Neuronal stem cell (in vitro differentiated cells): ENCODE measurements around the gene ZMYM3.
A peak's percentile ranks its signal among the peaks of the same experiment; 100 is the strongest.

Experiments used
- DNase-seq: peaks from one replicate; pipeline ENCODE4 v3.0.0-alpha.2; 2013; ENCODE audit warnings: low spot score
- H2AFZ ChIP-seq: one replicate; pipeline ENCODE4 v1.6.1; 2013; ENCODE audit warnings: mild to moderate bottlenecking, low read length, inconsistent platforms
- H2AK5ac ChIP-seq: 2 replicates; pipeline ENCODE4 v1.6.1; 2013; ENCODE audit warnings: low read depth, mild to moderate bottlenecking, inconsistent platforms, low read length, moderate library complexity, mixed read lengths
- H2BK120ac ChIP-seq: 2 replicates; pipeline ENCODE4 v1.6.1; 2013; ENCODE audit warnings: low read depth, mild to moderate bottlenecking, inconsistent platforms, low read length, moderate library complexity, mixed read lengths
- H2BK12ac ChIP-seq: one replicate; pipeline ENCODE4 v1.6.1; 2013; ENCODE audit warnings: low read length, inconsistent platforms
- H2BK15ac ChIP-seq: 2 replicates; pipeline ENCODE4 v1.6.1; 2013; ENCODE audit warnings: mild to moderate bottlenecking, low read length, inconsistent platforms, mixed read lengths
- H2BK5ac ChIP-seq: one replicate; pipeline ENCODE4 v1.6.1; 2013; ENCODE audit warnings: inconsistent platforms, mild to moderate bottlenecking, low read length, moderate library complexity
- H3K14ac ChIP-seq: one replicate; pipeline ENCODE4 v1.6.1; 2013; ENCODE audit warnings: low read length, inconsistent platforms
- H3K18ac ChIP-seq: 2 replicates; pipeline ENCODE4 v1.6.1; 2013; ENCODE audit warnings: low read length, inconsistent platforms
- H3K23ac ChIP-seq: 2 replicates; pipeline ENCODE4 v1.6.1; 2013; ENCODE audit warnings: low read depth, mild to moderate bottlenecking, mixed read lengths, low read length, inconsistent platforms; ENCODE audit not compliant: poor library complexity
- H3K27ac ChIP-seq: replicated peaks from 3 replicates; pipeline ENCODE4 v1.5.1; 2013; ENCODE audit warnings: low read length, inconsistent platforms
- H3K27me3 ChIP-seq, 3 experiments: 2 replicates each; pipeline ENCODE4 v1.6.1; 2013; ENCODE audit warnings: low read length in 3 of 3, mild to moderate bottlenecking in 2 of 3, inconsistent platforms in 1 of 3, low read depth in 1 of 3, mixed read lengths in 1 of 3, moderate library complexity in 1 of 3; ENCODE audit not compliant: control insufficient read depth in 3 of 3, insufficient read depth in 3 of 3
- H3K36me3 ChIP-seq, 2 donors: replicated peaks in 1 of 2; 2 replicates each; pipeline ENCODE4 v1.6.1; 2013; ENCODE audit warnings: low read length in 2 of 2; ENCODE audit not compliant: control insufficient read depth in 2 of 2, insufficient read depth in 2 of 2
- H3K4ac ChIP-seq: 2 replicates; pipeline ENCODE4 v1.6.1; 2013; ENCODE audit warnings: inconsistent platforms, mild to moderate bottlenecking, low read length, moderate library complexity
- H3K4me1 ChIP-seq, 2 donors: 1 replicate in 1 of 2; 2 replicates in 1 of 2; pipeline ENCODE4 v1.6.1; 2013; ENCODE audit warnings: low read length in 2 of 2, low read depth in 1 of 2; ENCODE audit not compliant: control insufficient read depth in 2 of 2, insufficient read depth in 1 of 2
- H3K4me2 ChIP-seq: one replicate; pipeline ENCODE4 v1.6.1; 2013; ENCODE audit warnings: mild to moderate bottlenecking, low read length, inconsistent platforms; ENCODE audit not compliant: insufficient read depth, poor library complexity, severe bottlenecking
- H3K4me3 ChIP-seq, 2 donors: 2 replicates each; pipeline ENCODE4 v1.5.1; 2013; ENCODE audit warnings: low read length in 2 of 2, mild to moderate bottlenecking in 2 of 2, inconsistent platforms in 1 of 2, moderate library complexity in 1 of 2
- H3K79me1 ChIP-seq: one replicate; pipeline ENCODE4 v1.6.1; 2013; ENCODE audit warnings: low read depth, mild to moderate bottlenecking, inconsistent platforms, low read length, moderate library complexity
- H3K9ac ChIP-seq: one replicate; pipeline ENCODE4 v1.6.1; 2013; ENCODE audit warnings: mild to moderate bottlenecking, low read depth, low read length, inconsistent platforms; ENCODE audit not compliant: poor library complexity
- H3K9me3 ChIP-seq, 2 donors: replicated peaks in 1 of 2; 2 replicates each; pipeline versions ENCODE3 to v1.6.1; 2013; ENCODE audit warnings: low read length in 2 of 2, mild to moderate bottlenecking in 2 of 2, inconsistent platforms in 1 of 2, low read depth in 1 of 2, mixed read lengths in 1 of 2, moderate library complexity in 1 of 2; ENCODE audit not compliant: control insufficient read depth in 2 of 2, insufficient read depth in 1 of 2
- H4K8ac ChIP-seq: one replicate; pipeline ENCODE4 v1.6.1; 2013; ENCODE audit warnings: low read depth, mild to moderate bottlenecking, inconsistent platforms, low read length, moderate library complexity
- H4K91ac ChIP-seq: one replicate; pipeline ENCODE4 v1.6.1; 2013; ENCODE audit warnings: low read length, low read depth, mild to moderate bottlenecking, inconsistent platforms; ENCODE audit not compliant: poor library complexity
- WGBS, 2 donors: extraction: QIAGEN DNeasy Blood & Tissue Kit; methylation state at CpG; one replicate each; pipeline ENCODE4 v1.1.7; 2013; ENCODE audit warnings: missing lambda C conversion rate in 2 of 2, mixed read lengths in 1 of 2; ENCODE audit not compliant: insufficient read length in 2 of 2, insufficient replicate concordance in 1 of 2; ENCODE audit errors: extremely low coverage in 2 of 2; 5-methylcytosine and 5-hydroxymethylcytosine counted together

The ZMYM3 gene

DNA sequence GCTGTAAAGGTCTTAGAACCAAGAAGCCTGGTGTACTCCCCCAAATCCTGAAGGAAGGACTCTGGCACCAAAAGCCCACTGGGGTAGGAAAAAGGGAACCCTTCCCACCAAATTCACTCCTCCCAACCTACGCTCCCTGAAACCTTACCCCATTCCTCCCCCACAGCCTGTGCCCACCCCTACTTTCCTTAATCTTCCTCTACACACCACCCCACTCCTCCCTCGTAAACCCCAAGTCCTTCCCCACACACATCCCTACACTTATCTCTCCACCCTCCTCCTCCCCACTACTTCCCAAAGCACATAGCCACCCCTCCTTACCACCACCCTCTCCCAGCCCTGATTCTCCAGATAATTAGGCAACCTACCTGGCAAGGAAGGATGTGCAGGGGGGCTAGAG, 1.7 kb downstream of the ZMYM3 start:
- WGBS, 2 donors = 100% methylated on average over 1 of the region's 2 CpGs; no CpG with 5 or more reads in 1 of the 2 donors
- no peak overlapping the region for H2BK120ac ChIP-seq

DNA sequence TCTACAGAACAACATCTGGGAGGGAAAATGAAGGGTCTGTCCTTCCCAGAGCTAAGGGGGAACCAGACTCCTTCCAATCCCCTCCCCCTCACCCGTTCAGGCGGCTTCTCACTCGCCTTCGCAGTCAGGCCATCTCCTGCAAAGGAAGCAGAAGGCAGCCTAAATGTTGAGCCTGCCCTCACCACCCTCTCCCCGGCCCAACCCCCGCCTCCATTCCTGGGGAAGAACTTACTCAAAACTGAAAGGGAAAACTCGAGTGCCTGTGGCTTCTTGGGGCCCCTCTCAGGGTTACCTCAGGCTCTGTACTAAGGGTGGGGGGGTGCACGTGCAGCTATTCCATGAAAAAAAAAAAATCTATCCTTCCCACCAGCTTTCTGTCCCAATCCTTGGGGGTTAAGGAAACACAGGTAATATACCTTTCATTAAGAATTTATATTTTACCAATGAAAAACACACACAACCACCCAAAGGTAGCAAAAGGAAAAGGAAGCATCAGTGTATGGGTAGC, 2.4 kb downstream of the ZMYM3 start:
- no peaks in the 10 kb centered on the region for H3K9me3 ChIP-seq
- DNase-seq = no peak
- no peak overlapping the region for H4K91ac ChIP-seq
- H2BK120ac ChIP-seq = no peak overlapping the region
- H2AFZ ChIP-seq = no peak overlapping the region
- peaks cover 37 to 60% of the 10 kb centered on the region in 2 donors for H3K36me3 ChIP-seq
- no peak overlapping the region for H3K14ac ChIP-seq
- peaks cover 15% of the 10 kb centered on the region for H3K79me1 ChIP-seq
- no peak overlapping the region for H2AK5ac ChIP-seq
- WGBS, 2 donors = no CpG with 5 or more reads among the region's 8 CpGs
- H2BK5ac ChIP-seq = no peak overlapping the region
- H4K8ac ChIP-seq = no peak overlapping the region
- no peaks in the 10 kb centered on the region for H3K27me3 ChIP-seq
- H2BK12ac ChIP-seq = no peak overlapping the region
- peak overlapping the region in 1 of 2 donors; percentile 75 for H3K4me3 ChIP-seq
- H3K4ac ChIP-seq = no peak overlapping the region
- H3K4me2 ChIP-seq = peak overlapping the region; percentile 56
- no peak overlapping the region for H3K23ac ChIP-seq
- no peak overlapping the region for H2BK15ac ChIP-seq
- peaks cover 11 to 13% of the 10 kb centered on the region in 2 donors for H3K4me1 ChIP-seq
- no peak overlapping the region for H3K27ac ChIP-seq
- H3K18ac ChIP-seq = no peak overlapping the region
- no peak overlapping the region for H3K9ac ChIP-seq

More for the DNA sequence above, 1.7 kb downstream of the ZMYM3 start:
- H3K27ac ChIP-seq = no peak overlapping the region
- no peak overlapping the region for H2BK12ac ChIP-seq
- no peak overlapping the region for H2AFZ ChIP-seq
- no peak overlapping the region for H3K14ac ChIP-seq
- no peak for DNase-seq
- peak overlapping the region; percentile 56 for H3K4me2 ChIP-seq
- H3K79me1 ChIP-seq = peaks cover 15% of the 10 kb centered on the region
- no peak overlapping the region for H3K18ac ChIP-seq
- H3K27me3 ChIP-seq = no peaks in the 10 kb centered on the region
- H3K23ac ChIP-seq = no peak overlapping the region
- peaks cover 31 to 53% of the 10 kb centered on the region in 2 donors for H3K36me3 ChIP-seq
- H2BK15ac ChIP-seq = no peak overlapping the region
- H4K91ac ChIP-seq = no peak overlapping the region
- H2AK5ac ChIP-seq = no peak overlapping the region
- H4K8ac ChIP-seq = no peak overlapping the region
- no peaks in the 10 kb centered on the region for H3K9me3 ChIP-seq
- no peak overlapping the region for H3K4ac ChIP-seq
- H3K4me1 ChIP-seq = peaks cover 11 to 13% of the 10 kb centered on the region in 2 donors
- H3K4me3 ChIP-seq = peak overlapping the region; percentile 75 to 80
- H3K9ac ChIP-seq = no peak overlapping the region
- no peak overlapping the region for H2BK5ac ChIP-seq

DNA sequence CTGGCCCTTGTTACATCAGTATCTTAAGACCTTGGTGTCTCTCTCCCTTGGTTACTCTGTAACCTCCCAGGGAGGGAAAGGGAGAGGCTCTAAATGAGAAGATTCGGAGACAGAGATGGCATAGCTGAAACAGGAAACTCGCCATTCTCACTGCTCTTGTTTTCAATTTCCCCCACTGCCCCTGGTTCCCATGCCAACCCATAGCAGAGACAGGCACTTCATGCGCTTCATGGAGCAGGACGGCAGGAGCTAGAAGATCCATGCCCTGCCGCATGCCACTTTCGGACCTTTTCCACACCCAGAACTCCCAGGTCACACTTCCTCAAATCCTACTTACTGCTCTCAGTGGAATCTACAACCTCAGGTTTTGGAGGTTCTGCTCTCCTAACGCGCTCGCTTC, 3.1 kb downstream of the ZMYM3 start:
- Histone ChIP-seq H3K79me1 (peaks cover 15% of the 10 kb centered on the region), H3K27ac (no peak overlapping the region), H2BK12ac (no peak overlapping the region), H3K4me1 (peaks cover 8 to 12% of the 10 kb centered on the region in 2 donors), H4K8ac (no peak overlapping the region), H3K23ac (no peak overlapping the region), H3K27me3 (no peaks in the 10 kb centered on the region), H4K91ac (no peak overlapping the region), H2BK5ac (no peak overlapping the region), H3K14ac (no peak overlapping the region), H2BK120ac (no peak overlapping the region), H3K9me3 (no peaks in the 10 kb centered on the region), H3K4me3 (no peak overlapping the region), H3K9ac (no peak overlapping the region), H3K4me2 (no peak overlapping the region), H2AK5ac (no peak overlapping the region), H3K18ac (no peak overlapping the region), H2BK15ac (no peak overlapping the region), H3K4ac (no peak overlapping the region), H2AFZ (no peak overlapping the region), H3K36me3 (peaks cover 40 to 67% of the 10 kb centered on the region in 2 donors)
- no peak for DNase-seq
- WGBS, 2 donors = no CpG with 5 or more reads among the region's 9 CpGs

DNA sequence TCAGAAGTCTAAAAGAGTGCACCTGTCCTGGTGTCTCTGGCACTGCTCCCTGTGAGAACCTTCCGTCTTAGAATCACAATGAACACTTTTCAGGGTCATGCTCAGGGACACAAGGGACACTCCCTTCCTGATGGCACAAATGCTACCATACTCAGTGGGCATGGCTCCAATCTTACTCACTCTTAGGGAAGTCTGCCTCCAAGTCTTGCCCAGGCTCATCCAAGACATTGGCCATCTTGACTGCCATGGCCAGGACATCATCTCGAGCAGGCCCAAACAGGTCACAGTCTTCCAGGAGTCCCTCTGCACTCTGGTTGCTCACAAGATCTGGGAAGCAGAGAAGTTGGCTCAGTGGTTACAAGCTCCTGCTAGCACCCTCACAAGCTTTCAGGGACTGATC, 8.8 kb downstream of the ZMYM3 start:
- Histone ChIP-seq H2BK5ac (no peak overlapping the region), H3K9ac (no peak overlapping the region), H3K9me3 (no peaks in the 10 kb centered on the region), H2AFZ (no peak overlapping the region), H3K4me2 (no peak overlapping the region), H3K27me3 (no peaks in the 10 kb centered on the region), H2AK5ac (no peak overlapping the region), H2BK120ac (no peak overlapping the region), H3K23ac (no peak overlapping the region), H2BK12ac (no peak overlapping the region), H2BK15ac (no peak overlapping the region), H3K14ac (no peak overlapping the region), H3K4me1 (no peaks in the 10 kb centered on the region), H3K4me3 (no peak overlapping the region), H3K27ac (no peak overlapping the region), H4K91ac (no peak overlapping the region), H4K8ac (no peak overlapping the region), H3K18ac (no peak overlapping the region), H3K36me3 (peaks cover 72 to 100% of the 10 kb centered on the region in 2 donors), H3K4ac (no peak overlapping the region), H3K79me1 (peaks cover 9% of the 10 kb centered on the region)
- no peak for DNase-seq
- WGBS, 2 donors = no CpG with 5 or more reads among the region's 2 CpGs
